IPS DF 6.9 (cell line): ENCODE measurements around the gene RPL28.

Experiments
- DNase-seq: peaks from one replicate; pipeline ENCODE4 v3.0.0-alpha.2; 2013; ENCODE audit warnings: low read depth, low spot score
- H3K27ac ChIP-seq: one replicate; pipeline ENCODE4 v1.5.1; 2013; ENCODE audit warnings: low read length, control low read depth
- H3K27me3 ChIP-seq: 2 replicates; pipeline ENCODE4 v1.6.1; 2013; ENCODE audit warnings: mild to moderate bottlenecking, low read length; ENCODE audit not compliant: control insufficient read depth, insufficient read depth
- H3K36me3 ChIP-seq: 2 replicates; pipeline ENCODE4 v1.6.1; 2013; ENCODE audit warnings: low read length; ENCODE audit not compliant: control insufficient read depth, insufficient read depth
- H3K4me1 ChIP-seq: 2 replicates; pipeline ENCODE4 v1.6.1; 2013; ENCODE audit warnings: low read length; ENCODE audit not compliant: control insufficient read depth, insufficient read depth
- H3K4me3 ChIP-seq: 2 replicates; pipeline ENCODE4 v1.5.1; 2013; ENCODE audit warnings: mild to moderate bottlenecking, low read length
- H3K9me3 ChIP-seq: 2 replicates; pipeline ENCODE4 v1.6.1; 2013; ENCODE audit warnings: low read length, inconsistent platforms; ENCODE audit not compliant: control insufficient read depth, insufficient read depth
- WGBS: extraction: QIAGEN DNeasy Blood & Tissue Kit; methylation state at CpG from one replicate; pipeline ENCODE4 v1.1.7; 2013; ENCODE audit warnings: mixed read lengths, missing lambda C conversion rate; ENCODE audit not compliant: insufficient read length, insufficient coverage; 5-methylcytosine and 5-hydroxymethylcytosine counted together

The RPL28 gene

DNA sequence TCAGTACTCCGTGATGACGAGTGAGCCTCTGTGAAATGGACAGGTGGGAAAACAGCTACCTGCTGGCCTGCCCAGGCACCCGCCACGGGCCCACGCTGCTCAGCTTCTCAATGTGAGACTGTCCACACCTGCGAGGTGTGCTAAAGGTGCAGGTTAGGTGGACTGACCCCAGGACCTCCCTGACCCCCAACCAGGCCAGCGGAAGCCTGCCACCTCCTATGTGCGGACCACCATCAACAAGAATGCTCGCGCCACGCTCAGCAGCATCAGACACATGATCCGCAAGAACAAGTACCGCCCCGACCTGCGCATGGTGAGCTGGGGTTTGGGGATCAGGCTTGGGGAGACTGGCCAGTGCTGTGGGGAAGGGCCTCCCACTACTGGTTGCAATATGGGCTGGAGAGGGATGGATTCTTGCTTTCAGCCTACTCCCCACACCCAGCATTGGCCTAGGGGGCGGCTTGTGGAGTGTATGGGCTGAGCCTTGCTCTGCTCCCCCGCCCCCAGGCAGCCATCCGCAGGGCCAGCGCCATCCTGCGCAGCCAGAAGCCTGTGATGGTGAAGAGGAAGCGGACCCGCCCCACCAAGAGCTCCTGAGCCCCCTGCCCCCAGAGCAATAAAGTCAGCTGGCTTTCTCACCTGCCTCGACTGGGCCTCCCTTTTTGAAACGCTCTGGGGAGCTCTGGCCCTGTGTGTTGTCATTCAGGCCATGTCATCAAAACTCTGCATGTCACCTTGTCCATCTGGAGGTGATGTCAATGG, 2.2 kb downstream of the RPL28 start:
- H3K27me3 ChIP-seq: no peaks in the 10 kb centered on the region
- H3K27ac ChIP-seq: no peak overlapping the region
- no peak overlapping the region for H3K4me3 ChIP-seq
- H3K36me3 ChIP-seq: peaks cover 26% of the 10 kb centered on the region
- no peak for DNase-seq
- H3K9me3 ChIP-seq: no peaks in the 10 kb centered on the region
- H3K4me1 ChIP-seq: peaks cover 11% of the 10 kb centered on the region
- WGBS: no CpG with 5 or more reads among the region's 24 CpGs

DNA sequence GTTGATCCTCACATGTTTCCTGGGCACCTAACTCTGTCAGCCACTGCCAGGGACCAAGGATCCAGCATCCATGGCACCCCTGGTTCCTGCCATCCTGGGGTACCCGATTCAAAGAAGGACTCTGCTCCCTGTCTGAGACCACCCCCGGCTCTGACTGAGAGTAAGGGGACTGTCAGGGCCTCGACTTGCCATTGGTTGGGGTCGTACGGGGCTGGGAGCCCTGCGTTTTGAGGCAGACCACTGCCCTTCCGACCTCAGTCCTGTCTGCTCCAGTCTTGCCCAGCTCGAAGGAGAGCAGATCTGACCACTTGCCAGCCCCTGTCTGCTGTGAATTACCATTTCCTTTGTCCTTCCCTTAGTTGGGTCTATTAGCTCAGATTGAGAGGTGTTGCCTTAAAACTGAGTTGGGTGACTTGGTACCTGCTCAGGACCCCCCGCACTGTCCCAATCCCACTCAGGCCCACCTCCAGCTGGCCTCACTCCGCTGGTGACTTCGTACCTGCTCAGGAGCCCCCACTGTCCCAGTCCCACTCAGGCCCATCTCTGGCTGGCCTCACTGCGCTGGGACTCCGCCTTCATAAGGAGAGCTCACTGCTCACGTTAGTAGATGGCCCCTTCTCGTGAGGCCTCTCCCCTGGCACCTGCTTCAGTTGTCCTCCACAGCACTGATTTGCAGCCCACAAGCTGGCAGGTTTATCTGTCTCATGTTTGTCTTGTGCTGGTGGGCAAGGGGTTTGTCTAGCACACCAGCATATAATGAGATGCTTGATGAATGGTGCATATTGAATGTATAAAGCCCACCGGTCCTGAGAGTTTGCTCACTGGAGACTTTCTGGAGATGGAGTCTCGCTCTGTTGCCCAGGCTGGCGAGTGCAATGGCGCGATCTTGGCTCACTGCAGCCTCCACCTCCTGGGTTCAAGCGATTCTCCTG, 3.9 kb downstream of the RPL28 start:
- DNase-seq: no peak
- no peak overlapping the region for H3K4me3 ChIP-seq
- no peak overlapping the region for H3K27ac ChIP-seq
- no peaks in the 10 kb centered on the region for H3K27me3 ChIP-seq
- no peaks in the 10 kb centered on the region for H3K9me3 ChIP-seq
- WGBS: no CpG with 5 or more reads among the region's 21 CpGs
- H3K36me3 ChIP-seq: peaks cover 26% of the 10 kb centered on the region
- peaks cover 11% of the 10 kb centered on the region for H3K4me1 ChIP-seq

DNA sequence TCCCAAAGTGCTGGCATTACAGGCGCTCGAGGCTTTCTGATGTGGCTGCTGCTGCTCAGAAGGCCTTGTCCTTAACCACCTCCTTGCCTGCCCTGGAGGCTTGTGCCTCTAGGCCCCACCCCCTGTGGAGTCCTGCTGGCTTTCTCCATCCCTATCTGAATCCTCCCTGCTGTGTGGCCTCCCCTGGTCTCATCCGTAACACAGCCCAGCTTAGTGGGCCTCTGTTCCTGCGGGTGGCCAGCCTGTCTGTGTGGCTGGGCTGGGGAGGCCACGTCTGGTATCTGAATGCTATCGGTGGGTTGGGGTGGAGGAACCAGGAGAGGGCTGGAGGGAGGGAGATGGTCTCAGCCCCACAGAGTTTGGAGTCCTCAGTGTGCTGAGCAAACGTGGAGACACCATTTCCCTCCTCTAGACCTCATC, 4.7 kb downstream of the RPL28 start:
- H3K27me3 ChIP-seq: no peaks in the 10 kb centered on the region
- H3K4me3 ChIP-seq: no peak overlapping the region
- H3K36me3 ChIP-seq: peaks cover 26% of the 10 kb centered on the region
- no peak for DNase-seq
- H3K9me3 ChIP-seq: no peaks in the 10 kb centered on the region
- peaks cover 11% of the 10 kb centered on the region for H3K4me1 ChIP-seq
- WGBS: no CpG with 5 or more reads among the region's 7 CpGs
- no peak overlapping the region for H3K27ac ChIP-seq

DNA sequence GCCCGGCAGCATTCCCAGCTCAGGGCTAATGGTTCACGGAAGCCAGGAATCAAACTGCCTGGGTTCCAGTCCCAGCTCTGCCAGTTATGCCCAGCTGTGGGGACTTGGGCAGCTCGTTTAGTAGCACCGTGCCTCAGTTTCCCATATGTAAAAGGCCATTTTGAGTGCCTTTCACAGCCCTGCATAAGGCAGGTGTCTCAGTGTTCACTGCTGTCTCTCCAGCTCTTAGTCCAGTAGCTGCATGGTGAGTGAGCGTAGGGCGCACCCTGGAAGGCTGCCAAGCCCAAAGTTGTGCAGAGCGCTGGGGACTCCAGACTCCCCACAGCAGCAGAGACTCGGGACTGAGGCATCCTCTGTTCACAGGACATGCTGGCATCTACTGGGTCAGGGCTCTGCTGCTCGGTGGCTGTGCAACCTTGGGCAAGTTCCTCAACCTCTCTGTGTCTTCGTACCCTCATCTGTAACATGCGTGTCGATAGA, 5.5 kb downstream of the RPL28 start:
- Histone ChIP-seq H3K4me1 (peaks cover 11% of the 10 kb centered on the region), H3K4me3 (no peak overlapping the region), H3K36me3 (peaks cover 26% of the 10 kb centered on the region), H3K27ac (no peak overlapping the region), H3K9me3 (no peaks in the 10 kb centered on the region), H3K27me3 (no peaks in the 10 kb centered on the region)
- no peak for DNase-seq
- no CpG with 5 or more reads among the region's 12 CpGs for WGBS

DNA sequence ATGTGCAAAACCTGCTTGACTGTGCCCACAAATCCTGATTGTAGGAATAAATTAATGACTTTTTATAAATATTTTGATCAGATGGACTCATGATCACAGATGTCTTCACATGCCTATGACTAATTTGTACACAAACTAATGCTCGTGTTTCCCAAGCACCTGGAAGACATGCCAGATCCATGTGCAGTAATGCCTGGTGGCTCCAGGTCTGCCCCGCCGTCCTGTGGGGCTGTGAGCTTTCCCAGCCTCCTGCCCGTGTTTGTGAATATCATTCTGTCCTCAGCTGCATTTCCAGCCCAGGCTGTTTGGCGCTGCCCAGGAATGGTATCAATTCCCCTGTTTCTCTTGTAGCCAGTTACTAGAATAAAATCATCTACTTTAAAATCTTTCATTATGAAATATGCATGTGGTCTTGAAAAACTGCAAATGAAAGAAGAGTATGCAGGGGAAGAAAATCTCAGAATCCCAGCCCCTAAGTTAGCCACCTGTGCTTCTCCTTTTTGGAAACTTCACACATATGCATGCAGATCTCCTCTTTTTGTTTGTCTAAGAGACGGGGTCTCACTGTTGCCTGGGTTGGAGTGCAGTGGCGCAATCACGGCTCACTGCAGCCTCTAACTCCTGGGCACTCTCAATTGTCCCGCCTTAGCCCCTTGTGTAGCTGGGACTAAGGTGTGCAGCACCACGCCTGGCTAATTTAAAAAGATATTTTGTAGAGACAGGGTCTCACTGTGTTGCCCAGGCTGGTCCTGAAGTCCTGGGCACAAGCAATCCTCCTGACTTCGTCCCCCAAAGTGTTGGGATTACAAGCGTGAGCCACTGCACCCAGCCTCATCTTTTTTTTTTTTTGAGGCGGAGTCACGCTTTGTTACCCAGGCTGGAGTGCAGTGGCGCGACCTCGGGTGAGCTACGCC, 6.2 kb downstream of the RPL28 start:
- Histone ChIP-seq H3K36me3 (peaks cover 26% of the 10 kb centered on the region), H3K4me3 (no peak overlapping the region), H3K9me3 (no peaks in the 10 kb centered on the region), H3K4me1 (peaks cover 11% of the 10 kb centered on the region), H3K27ac (no peak overlapping the region), H3K27me3 (no peaks in the 10 kb centered on the region)
- WGBS: no CpG with 5 or more reads among the region's 18 CpGs
- DNase-seq: no peak

DNA sequence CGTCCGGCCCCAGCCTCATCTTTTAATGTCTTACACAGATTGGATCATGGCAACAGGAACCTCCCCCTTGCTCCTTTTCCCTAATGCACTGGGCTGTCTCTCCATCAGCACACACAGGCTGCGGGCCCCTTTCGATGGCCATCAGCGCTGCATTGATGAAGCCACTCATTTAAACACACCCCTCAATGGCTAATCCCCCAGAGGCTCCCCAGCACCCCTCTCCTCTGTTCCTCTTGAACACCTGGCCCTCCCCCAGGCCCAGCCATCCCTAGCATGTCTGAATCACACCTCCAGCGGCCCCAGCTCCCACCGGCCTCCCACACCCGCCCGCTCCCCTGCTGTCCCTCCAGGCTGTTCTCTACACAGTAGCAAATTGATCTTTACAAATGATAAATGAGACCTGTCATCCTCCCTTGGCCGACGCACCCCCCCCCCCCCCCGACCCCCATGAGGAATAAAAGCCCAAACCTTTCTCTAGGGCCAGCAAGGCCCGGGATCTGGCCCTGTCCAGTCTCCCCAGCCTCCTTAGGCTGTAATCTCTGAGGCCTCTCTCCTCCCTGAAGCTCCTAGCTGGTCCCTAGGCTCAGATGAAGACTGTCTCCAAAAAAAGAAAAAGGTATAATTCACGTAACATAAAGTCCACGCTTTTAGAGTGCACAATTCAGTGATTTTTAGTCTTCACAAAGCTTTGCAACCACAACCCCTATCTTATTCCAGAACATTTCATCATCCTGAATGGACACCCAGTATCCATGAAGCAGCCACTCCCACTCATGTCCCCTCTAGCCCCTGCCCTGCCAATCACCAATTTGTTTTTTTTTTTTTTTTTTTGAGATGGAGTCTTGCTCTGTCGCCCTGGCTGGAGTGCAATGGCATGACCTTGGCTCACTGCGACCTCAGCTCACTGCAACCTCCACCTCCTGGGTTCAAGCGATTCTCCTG, 7.4 kb downstream of the RPL28 start:
- Histone ChIP-seq H3K9me3 (no peaks in the 10 kb centered on the region), H3K4me1 (peaks cover 8% of the 10 kb centered on the region; the same call in 1 of the 2 replicates), H3K27me3 (no peaks in the 10 kb centered on the region), H3K27ac (no peak overlapping the region), H3K36me3 (peaks cover 16% of the 10 kb centered on the region), H3K4me3 (no peak overlapping the region)
- no peak for DNase-seq
- WGBS: no CpG with 5 or more reads among the region's 18 CpGs

DNA sequence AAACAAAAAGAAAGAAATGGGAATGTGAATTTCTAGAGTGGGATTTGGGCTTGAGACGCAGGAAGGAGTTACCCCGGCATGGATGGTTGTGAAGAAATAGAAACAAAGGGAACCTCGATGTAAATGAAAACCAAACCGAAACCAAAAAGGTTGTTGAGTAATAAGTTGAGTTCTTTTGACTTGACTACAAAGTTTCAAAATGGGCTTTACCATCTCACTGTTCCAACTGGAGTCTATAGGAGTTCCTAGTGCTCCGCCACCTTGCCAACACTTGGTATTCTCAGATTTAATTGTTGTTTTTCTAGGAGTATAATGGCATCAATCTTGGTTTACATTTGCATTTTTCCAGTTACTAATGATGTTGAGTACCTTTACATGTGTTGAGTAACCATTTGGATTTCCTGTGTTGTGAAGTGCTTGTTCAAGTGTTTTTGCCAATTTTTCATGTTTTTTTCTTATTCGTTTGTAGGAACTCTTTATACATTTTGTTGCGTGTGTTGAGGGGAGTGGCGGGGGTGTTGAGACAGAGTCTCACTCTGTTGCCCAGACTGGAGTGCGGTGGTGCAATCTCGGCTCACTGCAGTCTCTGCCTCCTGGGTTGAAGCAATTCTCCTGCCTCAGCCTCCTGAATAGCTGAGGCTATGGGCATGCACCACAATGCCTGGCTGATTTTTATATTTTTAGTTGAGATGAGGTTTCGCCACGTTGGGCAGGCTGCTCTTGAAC, 12.6 kb downstream of the RPL28 start:
- DNase-seq: no peak
- H3K4me3 ChIP-seq: no peak overlapping the region
- H3K27ac ChIP-seq: no peak overlapping the region

DNA sequence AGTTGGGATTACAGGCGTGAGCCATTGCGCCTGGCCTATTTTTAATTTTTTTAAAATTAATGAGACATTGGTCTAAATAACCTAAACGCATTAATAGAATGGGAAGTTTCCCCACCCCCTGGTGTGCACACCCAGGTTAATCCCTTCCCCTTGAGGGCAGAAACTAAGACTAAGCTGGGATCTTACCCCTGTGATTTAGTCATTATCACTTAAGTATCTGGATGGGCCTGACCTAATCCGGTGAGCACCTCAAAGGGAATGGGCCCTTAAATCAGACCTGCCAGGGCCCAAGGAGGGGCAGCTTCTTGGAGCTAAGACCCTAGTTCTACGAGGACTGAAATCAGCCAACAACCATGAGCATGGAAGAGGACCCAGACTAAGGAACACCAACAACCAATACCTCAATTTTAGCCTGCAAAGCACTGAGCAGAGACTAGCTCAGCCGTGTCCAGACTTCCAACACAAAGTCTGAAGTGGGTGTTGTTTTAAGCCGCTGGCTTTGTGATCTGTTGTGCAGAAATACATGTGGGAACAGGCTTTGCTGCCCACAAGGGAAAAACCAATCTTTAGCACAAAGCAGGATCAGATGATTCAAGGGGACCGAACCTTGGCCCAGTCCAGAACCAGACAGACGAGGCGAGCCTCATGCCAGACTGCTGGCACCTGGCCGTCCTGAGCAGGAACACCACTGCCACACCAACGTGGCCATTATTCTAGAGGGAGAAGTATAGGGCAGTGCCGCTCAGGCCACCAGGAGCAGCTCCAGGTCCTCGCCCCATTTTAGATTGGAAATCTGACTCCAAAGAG, 14.8 kb downstream of the RPL28 start:
- WGBS: no CpG with 5 or more reads among the region's 14 CpGs
- Histone ChIP-seq H3K27ac (no peak overlapping the region), H3K9me3 (no peaks in the 10 kb centered on the region), H3K27me3 (no peaks in the 10 kb centered on the region), H3K36me3 (peaks cover 29% of the 10 kb centered on the region), H3K4me3 (no peak overlapping the region), H3K4me1 (0 out of 2 replicates have a peak, but pooled peaks cover 2% of the 10 kb centered on the region)
- DNase-seq: no peak

More for the DNA sequence above, 12.6 kb downstream of the RPL28 start:
- H3K36me3 ChIP-seq: peaks cover 18% of the 10 kb centered on the region
- H3K4me1 ChIP-seq: 0 out of 2 replicates have a peak, but pooled peaks cover 2% of the 10 kb centered on the region
- no peaks in the 10 kb centered on the region for H3K27me3 ChIP-seq
- H3K9me3 ChIP-seq: no peaks in the 10 kb centered on the region
- no CpG with 5 or more reads among the region's 12 CpGs for WGBS
